HepG2 (cell line): ENCODE results near the gene HIPK2. TPM values are rescaled to one million over a fixed set of nuclear protein-coding genes. Genes with fewer than 3 reads are reported as not detected.

ENCODE experiments used
- ATAC-seq: fragments of 200-7000 bp; cut with Tn5 transposase; 3 replicates; pipeline ENCODE4 v1.9.1; 2020; ENCODE audit warnings: mild to moderate bottlenecking, moderate library complexity
- Bru-seq: library from RNA; stranded (reverse); fragments of 400-500 nt; gene quantifications from one replicate; lab custom pipeline; 2021; lab: Mats Ljungman, UMichigan
- BruChase-seq, 2 experiments: library from RNA; stranded (reverse); fragments of 400-500 nt; gene quantifications; one replicate each; lab custom pipeline; 2021; lab: Mats Ljungman, UMichigan
- BruUV-seq: library from RNA; stranded (reverse); fragments of 400-500 nt; replicated peaks from 2 replicates; lab custom pipeline; 2021; lab: Mats Ljungman, UMichigan
- CTCF ChIA-PET: fragments of 300-600 bp; formaldehyde crosslinking; extraction: SDS; loops from one replicate; lab custom pipeline; 2021; ENCODE audit warnings: low total read pairs, inconsistent platforms, low intra/inter-chr PET ratio; lab: Yijun Ruan, JAX
- POLR2A ChIA-PET: fragments of 350-600 bp; sonication (Branson Sonifier 250); formaldehyde crosslinking; loops from one replicate; lab custom pipeline; 2020; ENCODE audit warnings: antibody characterized with exemption, inconsistent platforms; lab: Yijun Ruan, JAX
- DNase-seq: peaks from one replicate; pipeline ENCODE4 v3.0.0-alpha.2; 2015; ENCODE audit warnings: low spot score
- FAIRE-seq: peaks from 3 replicates; lab custom pipeline; 2011; peaks lifted over from hg19 to GRCh38; lab: Jason Lieb, UNC
- H2AFZ ChIP-seq: one replicate; pipeline ENCODE4 v1.6.1; 2011; ENCODE audit warnings: low read length, inconsistent platforms
- H3K27ac ChIP-seq: fragments of 300-600 bp; 3 replicates; pipeline ENCODE4 v1.8.0; 2011; ENCODE audit warnings: mixed run types, mild to moderate bottlenecking, mixed read lengths, low read length, inconsistent platforms; ENCODE audit not compliant: insufficient read depth; ENCODE audit errors: extremely low read length
- H3K27me3 ChIP-seq, 2 experiments: fragments of 200-600 bp in 1 of 2; 2 replicates in 1 of 2; 3 replicates in 1 of 2; pipeline versions ENCODE4 v1.6.0 to v1.8.0; 2011; ENCODE audit warnings: low read length in 2 of 2, mild to moderate bottlenecking in 2 of 2, moderate library complexity in 2 of 2, inconsistent platforms in 1 of 2; ENCODE audit not compliant: insufficient read depth in 2 of 2, control insufficient read depth in 1 of 2
- H3K36me3 ChIP-seq, 2 experiments: fragments of 200-600 bp in 1 of 2; replicated peaks in 1 of 2; 2 replicates in 1 of 2; 3 replicates in 1 of 2; pipeline versions ENCODE4 v1.5.1 to v1.8.0; 2011; ENCODE audit warnings: low read length in 2 of 2, inconsistent platforms in 1 of 2; ENCODE audit not compliant: insufficient read depth in 2 of 2, control insufficient read depth in 1 of 2
- H3K4me1 ChIP-seq: 2 replicates; pipeline ENCODE4 v1.5.1; 2012; ENCODE audit warnings: low read length, inconsistent platforms; ENCODE audit not compliant: insufficient read depth
- H3K4me2 ChIP-seq: 2 replicates; pipeline ENCODE4 v1.6.0; 2011; ENCODE audit warnings: low read depth, low read length, inconsistent platforms
- H3K4me3 ChIP-seq, 3 experiments: fragments of 200-600 bp in 1 of 3; sonication (generic), shearing (Covaris generic) in 1 of 3; replicated peaks in 1 of 3; 2 replicates each; pipeline ENCODE4 v1.5.1; 2011 to 2016; ENCODE audit warnings: low read length in 3 of 3, inconsistent platforms in 2 of 3, low read depth in 2 of 3, mild to moderate bottlenecking in 2 of 3, control low read depth in 1 of 3, mixed read lengths in 1 of 3; ENCODE audit not compliant: insufficient read depth in 1 of 3
- H3K79me2 ChIP-seq: one replicate; pipeline ENCODE4 v1.6.1; 2011; ENCODE audit warnings: low read length, inconsistent platforms; ENCODE audit not compliant: insufficient read depth
- H3K9ac ChIP-seq: 2 replicates; pipeline ENCODE4 v1.6.0; 2011; ENCODE audit warnings: mild to moderate bottlenecking, low read depth, low read length, inconsistent platforms; ENCODE audit not compliant: insufficient read depth
- H3K9me3 ChIP-seq: 2 replicates; pipeline ENCODE4 v1.5.1; 2012; ENCODE audit warnings: mild to moderate bottlenecking, low read length
- H4K20me1 ChIP-seq: 2 replicates; pipeline ENCODE4 v1.6.0; 2011; ENCODE audit warnings: inconsistent platforms, mild to moderate bottlenecking, low read length, moderate library complexity; ENCODE audit not compliant: insufficient read depth
- CBX5 ChIP-seq: sonication (generic); formaldehyde crosslinking; IDR thresholded peaks from 2 replicates; pipeline ENCODE4 v1.4.0; 2020; ENCODE audit warnings: missing genetic modification reagents, borderline replicate concordance
- GABPB1 ChIP-seq: IDR thresholded peaks from 2 replicates; pipeline ENCODE4 v1.6.1; 2016; ENCODE audit warnings: mild to moderate bottlenecking, missing genetic modification reagents, moderate library complexity, missing compliant biosample characterization
- HCFC1 ChIP-seq: fragments of 150-350 bp; IDR thresholded peaks from 2 replicates; pipeline ENCODE4 v1.6.1; 2014; ENCODE audit warnings: low read depth, low read length
- HMG20B ChIP-seq: conservative IDR thresholded peaks from 2 replicates; pipeline ENCODE4 v1.6.1; 2016; ENCODE audit warnings: missing genetic modification reagents, missing compliant biosample characterization
- MTF2 ChIP-seq: sonication (generic); formaldehyde crosslinking; IDR thresholded peaks from 2 replicates; pipeline ENCODE4 v1.5.0; 2020; ENCODE audit warnings: missing genetic modification reagents, borderline replicate concordance
- NFYC ChIP-seq: IDR thresholded peaks from 2 replicates; pipeline ENCODE4 v1.6.1; 2016; ENCODE audit warnings: missing genetic modification reagents, missing compliant biosample characterization
- RBAK ChIP-seq: sonication (generic); formaldehyde crosslinking; IDR thresholded peaks from 2 replicates; pipeline ENCODE4 v1.5.1; 2020; ENCODE audit warnings: mild to moderate bottlenecking, missing genetic modification reagents
- TBX2 ChIP-seq: sonication (generic); formaldehyde crosslinking; IDR thresholded peaks from 2 replicates; pipeline ENCODE4 v1.5.0; 2020; ENCODE audit warnings: missing genetic modification reagents, mild to moderate bottlenecking, borderline replicate concordance
- ZNF543 ChIP-seq: sonication (generic); formaldehyde crosslinking; IDR thresholded peaks from 2 replicates; pipeline ENCODE4 v1.4.0; 2020; ENCODE audit warnings: mild to moderate bottlenecking, missing genetic modification reagents
- ZNF83 ChIP-seq: sonication (generic); formaldehyde crosslinking; IDR thresholded peaks from 2 replicates; pipeline ENCODE4 v1.4.0; 2020; ENCODE audit warnings: missing genetic modification reagents, mild to moderate bottlenecking, borderline replicate concordance
- WGBS: methylation state at CpG from one replicate; pipeline ENCODE4 v1.1.6; 2017; ENCODE audit warnings: low lambda C conversion rate; 5-methylcytosine and 5-hydroxymethylcytosine counted together
- in situ Hi-C: cut with HindIII; loops from 2 replicates; pipeline ENCODE4 v1.10.0; 2017; ENCODE audit warnings: low pct_unique_long_range_greater_than_20kb; ENCODE audit not compliant: extremely low pct_ligation_motif_present
- intact Hi-C: fragments of 100-400 bp; cut with micrococcal nuclease; formaldehyde crosslinking; loops from one replicate; pipeline ENCODE4 v1.10.0; 2022; ENCODE audit not compliant: unreplicated experiment
- long read RNA-seq, 2 experiments: library from RNA in 1 of 2; library from polyadenylated mRNA in 1 of 2; stranded (forward) in 1 of 2; unstranded in 1 of 2; transcript quantifications; one replicate each; pipeline ENCODE4 v2.0.0, GENCODE V29; 2019 to 2022
- polyA minus RNA-seq, 3 experiments: library from RNA; depleted of rRNA, polyadenylated mRNA; stranded (reverse); fragments of >200 nt; gene quantifications; 2 replicates each; pipeline ENCODE4 v1.2.3, GENCODE V29; 2011; ENCODE audit warnings: low replicate concordance in 1 of 3
- polyA plus RNA-seq, 8 experiments: library from polyadenylated mRNA; depleted of rRNA in 3 of 8; stranded (reverse) in 7 of 8; unstranded in 1 of 8; fragments of >200 nt; fragmentation: Illumina TruSeq in 4 of 8; extraction: Trizol in 4 of 8; gene quantifications; 2 replicates each; pipeline versions ENCODE4 v1.2.1 to v1.2.3, GENCODE V29; 2011 to 2016; ENCODE audit warnings: low read depth in 4 of 8, missing spikeins in 1 of 8, mixed read lengths in 1 of 8; ENCODE audit not compliant: insufficient read depth in 1 of 8
- total RNA-seq, 5 experiments: library from RNA; depleted of rRNA; stranded (reverse); fragments of >200 nt; fragmentation: Illumina TruSeq; extraction: Trizol; gene quantifications; 2 replicates each; pipeline ENCODE4 v1.2.3, GENCODE V29; 2016; ENCODE audit warnings: low read depth in 1 of 5
- TF ChIP-seq, protein P1 (sequence below): sonication (generic); formaldehyde crosslinking; IDR thresholded peaks from 2 replicates; pipeline ENCODE4 v1.8.0; 2022; ENCODE audit warnings: mild to moderate bottlenecking, missing genetic modification reagents
- TF ChIP-seq, protein P2 (sequence below): fragments of 450-650 bp; IDR thresholded peaks from 2 replicates; pipeline ENCODE4 v1.6.1; 2016
- TF ChIP-seq, protein P3 (sequence below): sonication (generic); formaldehyde crosslinking; IDR thresholded peaks from 2 replicates; pipeline ENCODE4 v1.4.0; 2020; ENCODE audit warnings: missing genetic modification reagents; ENCODE audit errors: not compliant biosample characterization

The HIPK2 gene
- 14.4 and 25.9 TPM in 2 replicates for total RNA-seq (2016; rRNA removed; fragmentation: Illumina TruSeq; extraction: Trizol)
- total RNA-seq (2016; cell fraction: cytosol; rRNA removed; fragmentation: Illumina TruSeq; extraction: Trizol; ENCODE audit: low read depth) = 38.1 and 38.4 TPM in 2 replicates
- total RNA-seq (2016; cell fraction: insoluble cytoplasmic fraction; rRNA removed; fragmentation: Illumina TruSeq; extraction: Trizol) = 13.8 and 20.2 TPM in 2 replicates
- 26.7 and 27.9 TPM in 2 replicates for total RNA-seq (2016; cell fraction: membrane; rRNA removed; fragmentation: Illumina TruSeq; extraction: Trizol)
- 19.7 and 24.5 TPM in 2 replicates for total RNA-seq (2016; cell fraction: nucleus; rRNA removed; fragmentation: Illumina TruSeq; extraction: Trizol)
- polyA plus RNA-seq (2011; rRNA removed) = 17.0 and 20.2 TPM in 2 replicates
- polyA plus RNA-seq (2011; cell fraction: cytosol; rRNA removed) = 11.5 and 11.7 TPM in 2 replicates
- polyA plus RNA-seq (2011; cell fraction: nucleus; rRNA removed) = 34.6 and 39.9 TPM in 2 replicates
- 18.0 and 18.2 TPM in 2 replicates for polyA plus RNA-seq (2012)
- 2.4 and 2.9 TPM in 2 replicates for polyA plus RNA-seq (2016; cell fraction: cytosol; fragmentation: Illumina TruSeq; extraction: Trizol; ENCODE audit: low read depth)
- polyA plus RNA-seq (2016; cell fraction: insoluble cytoplasmic fraction; fragmentation: Illumina TruSeq; extraction: Trizol; ENCODE audit: low read depth) = 15.0 and 20.1 TPM in 2 replicates
- polyA plus RNA-seq (2016; cell fraction: membrane; fragmentation: Illumina TruSeq; extraction: Trizol; ENCODE audit: low read depth) = 5.5 and 6.5 TPM in 2 replicates
- 17.7 and 18.3 TPM in 2 replicates for polyA plus RNA-seq (2016; cell fraction: nucleus; fragmentation: Illumina TruSeq; extraction: Trizol; ENCODE audit: insufficient read depth, low read depth)
- 10.5 and 48.8 TPM in 2 replicates for polyA minus RNA-seq (2011; rRNA and poly(A)+ RNA removed; ENCODE audit: low replicate concordance)
- polyA minus RNA-seq (2011; cell fraction: cytosol; rRNA and poly(A)+ RNA removed) = 29.2 and 34.4 TPM in 2 replicates
- 29.6 and 32.6 TPM in 2 replicates for polyA minus RNA-seq (2011; cell fraction: nucleus; rRNA and poly(A)+ RNA removed)
- Bru-seq, nascent RNA = percentile 88 among the genes with signal in this experiment
- BruChase-seq, experiment 1, labeled RNA remaining after a 6-hour chase = percentile 90 among the genes with signal in this experiment
- BruChase-seq, experiment 2, labeled RNA remaining after a 2-hour chase = percentile 85 among the genes with signal in this experiment
- long read RNA-seq, experiment 1, partial matches to known transcripts = 1 of 24 reads
- long read RNA-seq, experiment 1, other reads (novel, unspliced or antisense) = 23 of 24 reads
- long read RNA-seq, experiment 2, partial matches to known transcripts = 0 of 38 reads
- long read RNA-seq, experiment 2, other reads (novel, unspliced or antisense) = 38 of 38 reads

DNA sequence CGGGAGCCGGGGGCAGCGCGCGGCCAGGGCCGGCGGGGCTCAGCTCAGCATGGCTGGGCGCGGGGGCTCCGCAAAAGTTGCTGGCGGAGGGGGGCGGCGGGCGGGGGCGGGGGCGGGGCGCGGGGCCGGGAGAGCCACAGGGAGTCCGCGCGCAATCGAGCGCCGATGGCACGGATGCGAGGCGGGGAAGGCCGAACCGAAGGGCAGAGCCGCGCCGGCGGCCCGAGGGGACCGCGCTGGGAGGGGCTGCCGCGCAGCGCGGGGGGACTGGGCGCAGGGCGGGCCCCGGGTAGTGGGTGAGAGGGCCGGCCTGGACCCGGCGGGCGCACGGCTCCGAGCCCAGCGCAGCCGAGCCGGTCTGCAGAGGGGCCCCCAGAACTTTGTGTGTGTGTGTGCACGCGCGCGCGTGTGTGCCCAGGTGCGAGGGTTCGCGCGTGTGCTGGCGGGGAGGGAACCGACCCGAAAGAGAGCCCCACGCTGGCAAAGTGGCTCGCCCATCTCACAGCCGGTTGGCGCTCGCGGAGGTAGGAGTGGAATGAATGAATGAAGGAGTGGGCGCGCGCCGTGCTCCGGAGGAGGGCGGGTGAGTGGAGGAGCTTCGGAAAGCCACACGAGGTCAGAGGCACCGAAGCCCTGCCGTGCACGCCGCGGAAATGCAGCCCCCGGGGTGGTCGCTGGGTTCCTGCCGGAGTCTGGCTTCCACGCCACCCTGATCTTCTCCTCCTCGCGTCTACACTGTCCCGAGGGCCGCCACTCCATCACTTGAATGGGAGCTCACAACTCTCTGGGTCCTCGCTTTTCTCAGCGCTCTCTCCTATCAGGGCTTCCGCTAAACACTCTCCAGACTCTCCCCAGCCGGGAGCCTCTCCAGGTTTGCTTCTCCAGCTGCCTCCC lies at the start of gene HIPK2:
TSS of gene HIPK2 (minus strand) at position 51 of the 894 bp plus-strand sequence. CDS start 375 bp downstream, outside the sequence.
- Histone ChIP-seq H4K20me1 (peaks cover 6% of the 10 kb centered on the region; the same call in 1 of the 2 replicates), H2AFZ (no peak within 1 kb of the TSS), H3K27me3 (no peaks in the 10 kb centered on the region; a peak in 1 of 5 replicates), H3K36me3 (peaks cover 3 to 5% of the 10 kb centered on the region in 2 experiments; a peak in 4 of 5 replicates), H3K79me2 (peaks cover 40% of the 10 kb centered on the region), H3K9me3 (no peaks in the 10 kb centered on the region), H3K4me3 (peak within 1 kb of the TSS; percentile 86 to 94 (median 86)), H3K27ac (peak within 1 kb of the TSS; percentile 92), H3K9ac (peak within 1 kb of the TSS; percentile 95), H3K4me1 (peaks cover 67% of the 10 kb centered on the region), H3K4me2 (peak within 1 kb of the TSS; percentile 85)
- in situ Hi-C loops (loop anchor here (5.0 to 10.0 kb wide), 2 partner anchors 133 to 224 kb away; no protein-coding TSS in a partner anchor), intact Hi-C loops (loop anchor here (2.0 kb wide), 1 partner anchor 65 kb away; no protein-coding TSS in a partner anchor)
- no TSS peak for BruUV-seq
- WGBS = 6% methylated on average over 16 of the region's 96 CpGs
- POLR2A ChIA-PET = interaction anchor here (0.6 kb wide), 1 partner anchor 131 kb away, joined by 3 read pairs; no protein-coding TSS in a partner anchor
- DNase-seq = peak; percentile 56
- CTCF ChIA-PET = interaction anchor here (1.1 kb wide), 1 partner anchor 132 kb away, joined by 3 read pairs; no protein-coding TSS in a partner anchor
- FAIRE-seq = peak; percentile 34
- ATAC-seq = peak; percentile 88
- peak; percentile 45; the same call in 1 of the 2 replicates for TF ChIP-seq GABPB1 (CRISPR knock-in tag)
- TF ChIP-seq, protein P1, sequence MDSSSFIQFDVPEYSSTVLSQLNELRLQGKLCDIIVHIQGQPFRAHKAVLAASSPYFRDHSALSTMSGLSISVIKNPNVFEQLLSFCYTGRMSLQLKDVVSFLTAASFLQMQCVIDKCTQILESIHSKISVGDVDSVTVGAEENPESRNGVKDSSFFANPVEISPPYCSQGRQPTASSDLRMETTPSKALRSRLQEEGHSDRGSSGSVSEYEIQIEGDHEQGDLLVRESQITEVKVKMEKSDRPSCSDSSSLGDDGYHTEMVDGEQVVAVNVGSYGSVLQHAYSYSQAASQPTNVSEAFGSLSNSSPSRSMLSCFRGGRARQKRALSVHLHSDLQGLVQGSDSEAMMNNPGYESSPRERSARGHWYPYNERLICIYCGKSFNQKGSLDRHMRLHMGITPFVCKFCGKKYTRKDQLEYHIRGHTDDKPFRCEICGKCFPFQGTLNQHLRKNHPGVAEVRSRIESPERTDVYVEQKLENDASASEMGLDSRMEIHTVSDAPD (CRISPR knock-in tag) = no peak
- no peak for TF ChIP-seq HMG20B (CRISPR knock-in tag)
- no peak for TF ChIP-seq NFYC
- TF ChIP-seq ZNF83 = no peak
- peak; percentile 16; the same call in 1 of the 2 replicates for TF ChIP-seq TBX2 (CRISPR knock-in tag)
- no peak for TF ChIP-seq RBAK (CRISPR knock-in tag)
- TF ChIP-seq CBX5 (CRISPR knock-in tag) = no peak
- TF ChIP-seq ZNF543 (CRISPR knock-in tag) = no peak
- TF ChIP-seq, protein P2, sequence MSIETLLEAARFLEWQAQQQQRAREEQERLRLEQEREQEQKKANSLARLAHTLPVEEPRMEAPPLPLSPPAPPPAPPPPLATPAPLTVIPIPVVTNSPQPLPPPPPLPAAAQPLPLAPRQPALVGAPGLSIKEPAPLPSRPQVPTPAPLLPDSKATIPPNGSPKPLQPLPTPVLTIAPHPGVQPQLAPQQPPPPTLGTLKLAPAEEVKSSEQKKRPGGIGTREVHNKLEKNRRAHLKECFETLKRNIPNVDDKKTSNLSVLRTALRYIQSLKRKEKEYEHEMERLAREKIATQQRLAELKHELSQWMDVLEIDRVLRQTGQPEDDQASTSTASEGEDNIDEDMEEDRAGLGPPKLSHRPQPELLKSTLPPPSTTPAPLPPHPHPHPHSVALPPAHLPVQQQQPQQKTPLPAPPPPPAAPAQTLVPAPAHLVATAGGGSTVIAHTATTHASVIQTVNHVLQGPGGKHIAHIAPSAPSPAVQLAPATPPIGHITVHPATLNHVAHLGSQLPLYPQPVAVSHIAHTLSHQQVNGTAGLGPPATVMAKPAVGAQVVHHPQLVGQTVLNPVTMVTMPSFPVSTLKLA = no peak
- no peak for TF ChIP-seq HCFC1
- TF ChIP-seq MTF2 (CRISPR knock-in tag) = no peak
- TF ChIP-seq, protein P3, sequence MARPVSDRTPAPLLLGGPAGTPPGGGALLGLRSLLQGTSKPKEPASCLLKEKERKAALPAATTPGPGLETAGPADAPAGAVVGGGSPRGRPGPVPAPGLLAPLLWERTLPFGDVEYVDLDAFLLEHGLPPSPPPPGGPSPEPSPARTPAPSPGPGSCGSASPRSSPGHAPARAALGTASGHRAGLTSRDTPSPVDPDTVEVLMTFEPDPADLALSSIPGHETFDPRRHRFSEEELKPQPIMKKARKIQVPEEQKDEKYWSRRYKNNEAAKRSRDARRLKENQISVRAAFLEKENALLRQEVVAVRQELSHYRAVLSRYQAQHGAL = no peak
